GM23338 (cell line): ENCODE data around the gene RSRC1. TPM values are rescaled to one million over a fixed set of nuclear protein-coding genes. Genes with fewer than 3 reads are reported as not detected.

Experiments used
- ATAC-seq: fragments of 200-7000 bp; cut with Tn5 transposase; 3 replicates; pipeline ENCODE4 v1.9.1; 2020
- DNase-seq: peaks from one replicate; pipeline ENCODE4 v3.0.0-alpha.2; 2015; ENCODE audit warnings: low spot score
- H2AFZ ChIP-seq: fragments of 200-600 bp; sonication (generic); 2 replicates; pipeline ENCODE4 v1.8.0; 2016; ENCODE audit warnings: antibody characterized with exemption, mild to moderate bottlenecking, moderate library complexity
- H3F3A ChIP-seq: fragments of 200-600 bp; sonication (generic); replicated peaks from 2 replicates; pipeline ENCODE4 v1.8.0; 2017; ENCODE audit warnings: antibody characterized with exemption, mixed run types, low read depth
- H3K27ac ChIP-seq: fragments of 200-600 bp; sonication (generic); 2 replicates; pipeline ENCODE4 v1.6.1; 2016; ENCODE audit warnings: low read depth
- H3K27me3 ChIP-seq: fragments of 200-600 bp; sonication (generic); 2 replicates; pipeline ENCODE4 v1.8.0; 2016; ENCODE audit warnings: mild to moderate bottlenecking, mixed run types, moderate library complexity; ENCODE audit not compliant: insufficient read depth
- H3K36me3 ChIP-seq: fragments of 200-600 bp; sonication (generic); 2 replicates; pipeline ENCODE4 v1.8.0; 2016; ENCODE audit warnings: mild to moderate bottlenecking; ENCODE audit not compliant: insufficient read depth
- H3K4me1 ChIP-seq: fragments of 200-600 bp; sonication (generic); 2 replicates; pipeline ENCODE4 v1.8.0; 2016; ENCODE audit warnings: mild to moderate bottlenecking, moderate library complexity; ENCODE audit not compliant: insufficient read depth
- H3K4me2 ChIP-seq: fragments of 200-600 bp; sonication (generic); 2 replicates; pipeline ENCODE4 v1.7.1; 2017; ENCODE audit warnings: mixed run types
- H3K4me3 ChIP-seq: fragments of 200-600 bp; sonication (generic); 2 replicates; pipeline ENCODE4 v1.6.1; 2016; ENCODE audit warnings: mixed run types
- H3K79me2 ChIP-seq: fragments of 200-600 bp; sonication (generic); replicated peaks from 2 replicates; pipeline ENCODE4 v1.8.0; 2017; ENCODE audit warnings: mild to moderate bottlenecking; ENCODE audit not compliant: insufficient read depth
- H3K9me2 ChIP-seq: fragments of 200-600 bp; sonication (generic); 2 replicates; pipeline ENCODE4 v1.8.0; 2017; ENCODE audit not compliant: insufficient read depth
- H4K20me1 ChIP-seq: fragments of 200-600 bp; sonication (generic); replicated peaks from 2 replicates; pipeline ENCODE4 v1.8.0; 2017; ENCODE audit warnings: mild to moderate bottlenecking; ENCODE audit not compliant: insufficient read depth
- H3K27ac Mint-ChIP-seq: 2 replicates; pipeline ENCODE4 v1.8.0; 2020; ENCODE audit warnings: inconsistent platforms, mild to moderate bottlenecking, moderate library complexity, mixed read lengths
- H3K27me3 Mint-ChIP-seq: 3 replicates; pipeline ENCODE4 v1.8.0; 2022; ENCODE audit warnings: low read depth, mild to moderate bottlenecking, moderate library complexity, mixed read lengths, inconsistent platforms; ENCODE audit not compliant: insufficient read depth, poor library complexity
- H3K36me3 Mint-ChIP-seq: 3 replicates; pipeline ENCODE4 v1.8.0; 2021; ENCODE audit warnings: low read depth, mild to moderate bottlenecking, inconsistent platforms, moderate library complexity, mixed read lengths
- H3K4me1 Mint-ChIP-seq: 3 replicates; pipeline ENCODE4 v1.8.0; 2020; ENCODE audit warnings: mild to moderate bottlenecking, inconsistent platforms, mixed read lengths
- H3K4me3 Mint-ChIP-seq: 3 replicates; pipeline ENCODE4 v1.8.0; 2021; ENCODE audit warnings: moderate library complexity, mild to moderate bottlenecking, inconsistent platforms, mixed read lengths
- H3K9me3 Mint-ChIP-seq: 3 replicates; pipeline ENCODE4 v1.8.0; 2020; ENCODE audit warnings: moderate library complexity, mild to moderate bottlenecking, inconsistent platforms, mixed read lengths
- EZH2 ChIP-seq: fragments of 200-600 bp; sonication (generic); IDR thresholded peaks from one replicate; pipeline ENCODE4 v1.8.0; 2017; ENCODE audit warnings: antibody characterized with exemption, mild to moderate bottlenecking, low read depth; ENCODE audit not compliant: unreplicated experiment
- EZH2phosphoT487 ChIP-seq: fragments of 200-600 bp; sonication (generic); IDR thresholded peaks from one replicate; pipeline ENCODE4 v1.8.1; 2018; ENCODE audit warnings: antibody characterized with exemption; ENCODE audit not compliant: unreplicated experiment
- JUNB ChIP-seq: IDR thresholded peaks from one replicate; pipeline ENCODE4 v1.6.1; 2016; ENCODE audit warnings: antibody characterized with exemption; ENCODE audit not compliant: unreplicated experiment
- STAT1 ChIP-seq: IDR thresholded peaks from one replicate; pipeline ENCODE4 v1.6.1; 2016; ENCODE audit warnings: antibody characterized with exemption; ENCODE audit not compliant: unreplicated experiment
- polyA plus RNA-seq: library from polyadenylated mRNA; unstranded; fragments of >200 nt; fragmentation: Nextera tagmentation; extraction: Ambion mirVana; gene quantifications from 2 replicates; pipeline ENCODE4 v1.2.1, GENCODE V29; 2016
- total RNA-seq: library from RNA; depleted of rRNA; stranded (reverse); fragments of >200 nt; shearing (Covaris generic); gene quantifications from 2 replicates; pipeline ENCODE4 v1.2.3, GENCODE V29; 2014
- TF ChIP-seq, protein P1 (sequence below): IDR thresholded peaks from one replicate; pipeline ENCODE4 v1.6.1; 2018; ENCODE audit warnings: antibody characterized with exemption; ENCODE audit not compliant: unreplicated experiment
- TF ChIP-seq, protein P2 (sequence below): fragments of 250-450 bp; sonication (Bioruptor Pico); IDR thresholded peaks from 2 replicates; pipeline ENCODE4 v1.5.0; 2020; ENCODE audit warnings: mild to moderate bottlenecking, moderate library complexity

The RSRC1 gene
- total and polyA plus RNA-seq, 2 experiments from 2014 or later = 32.5 to 76.8 TPM

DNA sequence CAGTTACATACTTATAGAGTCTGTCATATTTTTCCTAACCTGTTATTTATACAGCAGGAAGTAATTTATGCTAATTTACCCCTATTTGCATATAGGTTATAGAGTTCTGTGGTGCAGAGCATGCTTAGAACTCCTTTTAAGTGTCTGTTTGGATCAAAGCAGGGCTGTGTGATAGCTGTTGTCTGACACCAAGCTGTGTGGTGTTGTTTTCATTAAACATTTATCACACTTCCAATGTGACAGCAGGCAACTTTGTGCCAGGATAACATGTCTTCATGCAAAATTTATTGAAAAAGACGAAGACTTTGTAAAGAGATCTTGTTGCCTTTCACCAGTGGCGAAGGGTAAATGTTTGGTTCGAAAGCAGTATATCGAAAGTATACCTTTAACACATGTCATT, 100.2 kb downstream of the RSRC1 start:
- Histone ChIP-seq H3K4me3 (no peak overlapping the region), H2AFZ (no peak overlapping the region), H3K9me2 (no peaks in the 10 kb centered on the region), H3K27me3 (no peaks in the 10 kb centered on the region), H3K4me2 (no peak overlapping the region), H3K27ac (no peak overlapping the region), H4K20me1 (no peaks in the 10 kb centered on the region), H3F3A (no peaks in the 10 kb centered on the region), H3K36me3 (no peaks in the 10 kb centered on the region), H3K4me1 (no peaks in the 10 kb centered on the region), H3K79me2 (no peaks in the 10 kb centered on the region)
- TF ChIP-seq JUNB (no peak), EZH2 (no peak), EZH2phosphoT487 (no peak), STAT1 (no peak)
- TF ChIP-seq, protein P1, sequence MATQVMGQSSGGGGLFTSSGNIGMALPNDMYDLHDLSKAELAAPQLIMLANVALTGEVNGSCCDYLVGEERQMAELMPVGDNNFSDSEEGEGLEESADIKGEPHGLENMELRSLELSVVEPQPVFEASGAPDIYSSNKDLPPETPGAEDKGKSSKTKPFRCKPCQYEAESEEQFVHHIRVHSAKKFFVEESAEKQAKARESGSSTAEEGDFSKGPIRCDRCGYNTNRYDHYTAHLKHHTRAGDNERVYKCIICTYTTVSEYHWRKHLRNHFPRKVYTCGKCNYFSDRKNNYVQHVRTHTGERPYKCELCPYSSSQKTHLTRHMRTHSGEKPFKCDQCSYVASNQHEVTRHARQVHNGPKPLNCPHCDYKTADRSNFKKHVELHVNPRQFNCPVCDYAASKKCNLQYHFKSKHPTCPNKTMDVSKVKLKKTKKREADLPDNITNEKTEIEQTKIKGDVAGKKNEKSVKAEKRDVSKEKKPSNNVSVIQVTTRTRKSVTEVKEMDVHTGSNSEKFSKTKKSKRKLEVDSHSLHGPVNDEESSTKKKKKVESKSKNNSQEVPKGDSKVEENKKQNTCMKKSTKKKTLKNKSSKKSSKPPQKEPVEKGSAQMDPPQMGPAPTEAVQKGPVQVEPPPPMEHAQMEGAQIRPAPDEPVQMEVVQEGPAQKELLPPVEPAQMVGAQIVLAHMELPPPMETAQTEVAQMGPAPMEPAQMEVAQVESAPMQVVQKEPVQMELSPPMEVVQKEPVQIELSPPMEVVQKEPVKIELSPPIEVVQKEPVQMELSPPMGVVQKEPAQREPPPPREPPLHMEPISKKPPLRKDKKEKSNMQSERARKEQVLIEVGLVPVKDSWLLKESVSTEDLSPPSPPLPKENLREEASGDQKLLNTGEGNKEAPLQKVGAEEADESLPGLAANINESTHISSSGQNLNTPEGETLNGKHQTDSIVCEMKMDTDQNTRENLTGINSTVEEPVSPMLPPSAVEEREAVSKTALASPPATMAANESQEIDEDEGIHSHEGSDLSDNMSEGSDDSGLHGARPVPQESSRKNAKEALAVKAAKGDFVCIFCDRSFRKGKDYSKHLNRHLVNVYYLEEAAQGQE = no peak
- TF ChIP-seq, protein P2, sequence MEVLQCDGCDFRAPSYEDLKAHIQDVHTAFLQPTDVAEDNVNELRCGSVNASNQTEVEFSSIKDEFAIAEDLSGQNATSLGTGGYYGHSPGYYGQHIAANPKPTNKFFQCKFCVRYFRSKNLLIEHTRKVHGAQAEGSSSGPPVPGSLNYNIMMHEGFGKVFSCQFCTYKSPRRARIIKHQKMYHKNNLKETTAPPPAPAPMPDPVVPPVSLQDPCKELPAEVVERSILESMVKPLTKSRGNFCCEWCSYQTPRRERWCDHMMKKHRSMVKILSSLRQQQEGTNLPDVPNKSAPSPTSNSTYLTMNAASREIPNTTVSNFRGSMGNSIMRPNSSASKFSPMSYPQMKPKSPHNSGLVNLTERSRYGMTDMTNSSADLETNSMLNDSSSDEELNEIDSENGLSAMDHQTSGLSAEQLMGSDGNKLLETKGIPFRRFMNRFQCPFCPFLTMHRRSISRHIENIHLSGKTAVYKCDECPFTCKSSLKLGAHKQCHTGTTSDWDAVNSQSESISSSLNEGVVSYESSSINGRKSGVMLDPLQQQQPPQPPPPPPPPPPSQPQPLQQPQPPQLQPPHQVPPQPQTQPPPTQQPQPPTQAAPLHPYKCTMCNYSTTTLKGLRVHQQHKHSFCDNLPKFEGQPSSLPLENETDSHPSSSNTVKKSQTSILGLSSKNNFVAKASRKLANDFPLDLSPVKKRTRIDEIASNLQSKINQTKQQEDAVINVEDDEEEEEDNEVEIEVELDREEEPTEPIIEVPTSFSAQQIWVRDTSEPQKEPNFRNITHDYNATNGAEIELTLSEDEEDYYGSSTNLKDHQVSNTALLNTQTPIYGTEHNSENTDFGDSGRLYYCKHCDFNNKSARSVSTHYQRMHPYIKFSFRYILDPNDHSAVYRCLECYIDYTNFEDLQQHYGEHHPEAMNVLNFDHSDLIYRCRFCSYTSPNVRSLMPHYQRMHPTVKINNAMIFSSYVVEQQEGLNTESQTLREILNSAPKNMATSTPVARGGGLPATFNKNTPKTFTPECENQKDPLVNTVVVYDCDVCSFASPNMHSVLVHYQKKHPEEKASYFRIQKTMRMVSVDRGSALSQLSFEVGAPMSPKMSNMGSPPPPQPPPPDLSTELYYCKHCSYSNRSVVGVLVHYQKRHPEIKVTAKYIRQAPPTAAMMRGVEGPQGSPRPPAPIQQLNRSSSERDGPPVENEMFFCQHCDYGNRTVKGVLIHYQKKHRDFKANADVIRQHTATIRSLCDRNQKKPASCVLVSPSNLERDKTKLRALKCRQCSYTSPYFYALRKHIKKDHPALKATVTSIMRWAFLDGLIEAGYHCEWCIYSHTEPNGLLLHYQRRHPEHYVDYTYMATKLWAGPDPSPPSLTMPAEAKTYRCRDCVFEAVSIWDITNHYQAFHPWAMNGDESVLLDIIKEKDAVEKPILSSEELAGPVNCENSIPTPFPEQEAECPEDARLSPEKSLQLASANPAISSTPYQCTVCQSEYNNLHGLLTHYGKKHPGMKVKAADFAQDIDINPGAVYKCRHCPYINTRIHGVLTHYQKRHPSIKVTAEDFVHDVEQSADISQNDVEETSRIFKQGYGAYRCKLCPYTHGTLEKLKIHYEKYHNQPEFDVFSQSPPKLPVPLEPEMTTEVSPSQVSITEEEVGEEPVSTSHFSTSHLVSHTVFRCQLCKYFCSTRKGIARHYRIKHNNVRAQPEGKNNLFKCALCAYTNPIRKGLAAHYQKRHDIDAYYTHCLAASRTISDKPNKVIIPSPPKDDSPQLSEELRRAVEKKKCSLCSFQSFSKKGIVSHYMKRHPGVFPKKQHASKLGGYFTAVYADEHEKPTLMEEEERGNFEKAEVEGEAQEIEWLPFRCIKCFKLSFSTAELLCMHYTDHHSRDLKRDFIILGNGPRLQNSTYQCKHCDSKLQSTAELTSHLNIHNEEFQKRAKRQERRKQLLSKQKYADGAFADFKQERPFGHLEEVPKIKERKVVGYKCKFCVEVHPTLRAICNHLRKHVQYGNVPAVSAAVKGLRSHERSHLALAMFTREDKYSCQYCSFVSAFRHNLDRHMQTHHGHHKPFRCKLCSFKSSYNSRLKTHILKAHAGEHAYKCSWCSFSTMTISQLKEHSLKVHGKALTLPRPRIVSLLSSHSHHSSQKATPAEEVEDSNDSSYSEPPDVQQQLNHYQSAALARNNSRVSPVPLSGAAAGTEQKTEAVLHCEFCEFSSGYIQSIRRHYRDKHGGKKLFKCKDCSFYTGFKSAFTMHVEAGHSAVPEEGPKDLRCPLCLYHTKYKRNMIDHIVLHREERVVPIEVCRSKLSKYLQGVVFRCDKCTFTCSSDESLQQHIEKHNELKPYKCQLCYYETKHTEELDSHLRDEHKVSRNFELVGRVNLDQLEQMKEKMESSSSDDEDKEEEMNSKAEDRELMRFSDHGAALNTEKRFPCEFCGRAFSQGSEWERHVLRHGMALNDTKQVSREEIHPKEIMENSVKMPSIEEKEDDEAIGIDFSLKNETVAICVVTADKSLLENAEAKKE = no peak
- Mint-ChIP-seq H3K4me3 (no peak overlapping the region), H3K36me3 (no peaks in the 10 kb centered on the region), H3K4me1 (no peaks in the 10 kb centered on the region), H3K27ac (no peak overlapping the region), H3K9me3 (no peaks in the 10 kb centered on the region), H3K27me3 (peaks cover 4% of the 10 kb centered on the region)
- no peak for ATAC-seq
- no peak for DNase-seq
